Activated naive CD4-positive, alpha-beta T cell (primary cell): Measurements from ENCODE around the gene WDR62.

Source experiments
- DNase-seq, 4 experiments: peaks; one replicate each; lab custom pipeline; 2025; lab: John Stamatoyannopoulos, UW

Gene WDR62

GRCh38 chr19:36054733-36055686 is at the start of gene WDR62:
WDR62 (plus strand) TSS chr19:36054897; CDS start chr19:36054972, 75 bp downstream.
- DNase-seq = peak; percentile 94 to 98 (median 96)

- DNase-seq = no peak
Measured at GRCh38 chr19:36006955-36007354, 47.7 kb upstream of the WDR62 start.

- DNase-seq = no peak
Measured at GRCh38 chr19:36008336-36008978, 46.2 kb upstream of the WDR62 start, which contains the start of gene SYNE4. SYNE4 (minus strand) TSS chr19:36008813; CDS start chr19:36008681, 132 bp downstream.

GRCh38 chr19:36009220-36009619 is 45.5 kb upstream of the WDR62 start:
- DNase-seq = peak in 1 of 4 experiments; percentile 30

GRCh38 chr19:36009633-36010379 is 44.9 kb upstream of the WDR62 start:
- no peak for DNase-seq

GRCh38 chr19:36010402-36010801 is 44.3 kb upstream of the WDR62 start:
- no peak for DNase-seq

- DNase-seq = no peak
Measured at GRCh38 chr19:36013280-36014011, 41.3 kb upstream of the WDR62 start.

GRCh38 chr19:36014012-36014924 is 40.4 kb upstream of the WDR62 start, which contains the start of gene ALKBH6:
ALKBH6 (minus strand) TSS chr19:36014213; CDS start chr19:36013397, 816 bp downstream.
- peak; percentile 93 to 98 (median 96) for DNase-seq

GRCh38 chr19:36019061-36019670 is 35.5 kb upstream of the WDR62 start:
- DNase-seq = no peak

- no peak for DNase-seq
Measured at GRCh38 chr19:36023432-36023831, 31.3 kb upstream of the WDR62 start.

GRCh38 chr19:36025541-36025940 is 29.2 kb upstream of the WDR62 start:
- no peak for DNase-seq

GRCh38 chr19:36026091-36026876 is 28.4 kb upstream of the WDR62 start:
- DNase-seq = no peak

- DNase-seq = no peak
Measured at GRCh38 chr19:36027696-36028095, 27.0 kb upstream of the WDR62 start.

- DNase-seq = no peak
Measured at GRCh38 chr19:36028313-36029041, 26.2 kb upstream of the WDR62 start.

GRCh38 chr19:36030264-36031148 is 24.2 kb upstream of the WDR62 start:
- no peak for DNase-seq

- no peak for DNase-seq
Measured at GRCh38 chr19:36031308-36031707, 23.4 kb upstream of the WDR62 start.
